GM12865 (cell line): ENCODE data around the gene ZNF169.
"Not testable (repeated sequence)": the region's sequence is repeated elsewhere in the genome, so short reads cannot be mapped to it uniquely, and the experiment has no call there.

Experiments
- DNase-seq: peaks from one replicate; pipeline ENCODE4 v3.0.0; 2010; ENCODE audit warnings: low read depth
- H3K4me3 ChIP-seq: 2 replicates; pipeline ENCODE4 v1.5.1; 2011; ENCODE audit warnings: mild to moderate bottlenecking, low read depth, low read length, control low read depth
- TF ChIP-seq, protein P1 (sequence below): IDR thresholded peaks from 2 replicates; pipeline ENCODE4 v1.5.1; 2011; ENCODE audit warnings: low read length, control low read depth, low read depth, inconsistent platforms; ENCODE audit not compliant: insufficient read depth; ENCODE audit errors: missing control alignments

The ZNF169 gene

DNA sequence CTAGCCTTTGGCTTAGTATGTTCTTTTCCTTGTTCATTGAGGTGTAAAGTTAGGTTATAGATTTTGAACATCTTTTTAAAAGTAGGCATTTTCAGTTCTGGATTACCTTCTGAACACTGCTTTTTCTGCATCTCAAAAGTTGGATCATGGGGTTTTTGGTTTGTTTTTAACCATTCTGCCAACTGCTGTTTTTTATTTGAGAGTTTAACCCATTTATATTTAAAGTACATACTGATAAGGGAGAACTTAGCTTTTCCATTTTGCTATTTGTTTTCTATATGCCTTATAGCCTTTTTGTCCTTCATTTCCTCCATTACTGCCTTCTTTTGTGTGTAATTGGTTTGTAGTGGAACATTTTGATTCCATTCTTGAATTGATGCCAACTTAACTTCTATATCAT, 30.5 kb upstream of the ZNF169 start:
- H3K4me3 ChIP-seq: no peak overlapping the region
- DNase-seq: no peak
- TF ChIP-seq, protein P1, sequence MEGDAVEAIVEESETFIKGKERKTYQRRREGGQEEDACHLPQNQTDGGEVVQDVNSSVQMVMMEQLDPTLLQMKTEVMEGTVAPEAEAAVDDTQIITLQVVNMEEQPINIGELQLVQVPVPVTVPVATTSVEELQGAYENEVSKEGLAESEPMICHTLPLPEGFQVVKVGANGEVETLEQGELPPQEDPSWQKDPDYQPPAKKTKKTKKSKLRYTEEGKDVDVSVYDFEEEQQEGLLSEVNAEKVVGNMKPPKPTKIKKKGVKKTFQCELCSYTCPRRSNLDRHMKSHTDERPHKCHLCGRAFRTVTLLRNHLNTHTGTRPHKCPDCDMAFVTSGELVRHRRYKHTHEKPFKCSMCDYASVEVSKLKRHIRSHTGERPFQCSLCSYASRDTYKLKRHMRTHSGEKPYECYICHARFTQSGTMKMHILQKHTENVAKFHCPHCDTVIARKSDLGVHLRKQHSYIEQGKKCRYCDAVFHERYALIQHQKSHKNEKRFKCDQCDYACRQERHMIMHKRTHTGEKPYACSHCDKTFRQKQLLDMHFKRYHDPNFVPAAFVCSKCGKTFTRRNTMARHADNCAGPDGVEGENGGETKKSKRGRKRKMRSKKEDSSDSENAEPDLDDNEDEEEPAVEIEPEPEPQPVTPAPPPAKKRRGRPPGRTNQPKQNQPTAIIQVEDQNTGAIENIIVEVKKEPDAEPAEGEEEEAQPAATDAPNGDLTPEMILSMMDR: no peak

DNA sequence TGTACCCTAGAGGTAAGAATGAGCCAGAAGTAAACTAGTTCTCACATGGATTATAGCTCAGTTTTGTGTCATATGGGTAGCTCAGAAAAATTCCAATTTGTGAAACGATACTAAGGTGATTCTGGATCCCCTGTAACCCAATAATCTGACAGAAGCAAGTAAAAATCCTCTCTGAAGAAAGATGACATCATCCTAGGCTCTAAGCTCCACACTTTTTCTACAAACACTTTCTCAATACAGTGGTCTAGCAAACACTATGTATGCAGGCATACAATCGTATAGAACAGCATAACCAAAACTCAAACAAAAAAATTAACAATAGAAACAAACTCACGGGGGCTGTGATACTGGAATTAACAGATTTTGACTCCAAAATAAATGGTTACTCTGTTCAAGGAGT, 26.7 kb upstream of the ZNF169 start:
- TF ChIP-seq, protein P1: no peak
- DNase-seq: no peak
- H3K4me3 ChIP-seq: no peak overlapping the region

DNA sequence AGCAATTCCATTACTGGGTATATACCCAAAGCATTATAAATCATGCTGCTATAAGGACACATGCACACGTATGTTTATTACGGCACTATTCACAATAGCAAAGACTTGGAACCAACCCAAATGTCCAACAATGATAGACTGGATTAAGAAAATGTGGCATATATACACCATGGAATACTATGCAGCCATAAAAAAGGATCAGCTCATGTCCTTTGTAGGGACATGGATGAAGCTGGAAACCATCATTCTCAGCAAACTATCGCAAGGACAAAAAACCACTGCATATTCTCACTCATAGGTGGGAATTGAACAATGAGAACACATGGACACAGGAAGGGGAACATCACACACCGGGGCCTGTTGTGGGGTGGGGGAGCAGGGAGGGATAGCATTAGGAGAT, 18.0 kb upstream of the ZNF169 start:
- H3K4me3 ChIP-seq, DNase-seq: not testable (repeated sequence)

DNA sequence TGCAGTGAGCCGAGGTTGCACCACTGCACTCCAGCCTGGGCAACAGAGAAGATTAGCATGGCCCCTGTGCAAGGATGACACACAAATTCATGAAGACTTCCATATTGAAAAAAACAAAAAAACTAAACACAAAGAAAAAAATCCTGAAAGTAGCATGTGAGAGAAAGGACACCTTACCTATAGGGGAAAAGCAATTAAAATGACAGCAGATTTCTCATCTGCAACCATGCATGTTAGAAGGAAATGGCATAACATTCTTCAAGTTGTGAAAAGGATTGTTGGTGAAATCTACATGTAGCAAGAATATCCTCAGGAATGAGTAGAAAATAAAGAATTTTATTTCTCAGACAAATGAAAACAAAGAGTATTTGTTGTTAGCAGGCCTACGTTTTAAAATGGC, 13.4 kb upstream of the ZNF169 start:
- DNase-seq: no peak
- H3K4me3 ChIP-seq: no peak overlapping the region
- TF ChIP-seq, protein P1: no peak

DNA sequence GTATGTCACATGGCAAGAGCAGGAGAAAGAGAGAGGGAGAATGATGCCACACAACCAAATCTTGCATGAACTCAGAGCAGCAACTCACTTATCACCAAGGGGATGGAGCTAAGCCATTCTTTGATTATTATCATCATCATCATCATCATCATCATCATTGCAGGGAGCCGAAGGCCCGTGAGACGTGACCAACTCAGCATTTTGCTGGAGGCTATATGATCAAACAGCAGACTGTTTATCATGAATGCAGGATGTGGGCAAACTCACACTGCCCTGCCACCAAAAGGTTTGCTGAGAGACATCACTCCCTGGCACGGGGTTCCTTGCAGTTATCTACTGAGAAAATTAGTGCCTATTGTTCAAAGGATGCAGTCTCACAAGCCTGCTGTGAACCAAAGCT, 8.6 kb upstream of the ZNF169 start:
- DNase-seq: no peak
- H3K4me3 ChIP-seq: no peak overlapping the region
- TF ChIP-seq, protein P1: no peak

DNA sequence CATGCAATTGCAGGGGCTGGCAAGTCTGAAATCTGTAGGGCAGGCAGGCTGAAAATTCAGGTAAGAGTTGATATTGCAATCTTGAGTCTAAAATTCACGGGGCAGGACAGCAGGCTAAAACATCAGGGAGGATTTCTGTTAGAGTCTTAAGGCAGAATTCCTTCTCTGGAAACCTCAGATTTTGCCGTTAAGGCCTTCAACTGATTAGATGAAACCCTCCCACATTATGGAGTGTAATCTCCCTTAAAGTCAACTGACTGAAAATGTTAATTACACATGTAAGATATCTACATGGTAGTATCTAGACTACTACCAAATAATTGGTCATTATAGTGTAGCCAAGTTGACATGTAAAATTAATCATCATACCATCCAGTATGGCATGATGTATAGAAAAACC, 3.1 kb upstream of the ZNF169 start:
- TF ChIP-seq, protein P1: no peak
- no peak overlapping the region for H3K4me3 ChIP-seq
- DNase-seq: no peak

DNA sequence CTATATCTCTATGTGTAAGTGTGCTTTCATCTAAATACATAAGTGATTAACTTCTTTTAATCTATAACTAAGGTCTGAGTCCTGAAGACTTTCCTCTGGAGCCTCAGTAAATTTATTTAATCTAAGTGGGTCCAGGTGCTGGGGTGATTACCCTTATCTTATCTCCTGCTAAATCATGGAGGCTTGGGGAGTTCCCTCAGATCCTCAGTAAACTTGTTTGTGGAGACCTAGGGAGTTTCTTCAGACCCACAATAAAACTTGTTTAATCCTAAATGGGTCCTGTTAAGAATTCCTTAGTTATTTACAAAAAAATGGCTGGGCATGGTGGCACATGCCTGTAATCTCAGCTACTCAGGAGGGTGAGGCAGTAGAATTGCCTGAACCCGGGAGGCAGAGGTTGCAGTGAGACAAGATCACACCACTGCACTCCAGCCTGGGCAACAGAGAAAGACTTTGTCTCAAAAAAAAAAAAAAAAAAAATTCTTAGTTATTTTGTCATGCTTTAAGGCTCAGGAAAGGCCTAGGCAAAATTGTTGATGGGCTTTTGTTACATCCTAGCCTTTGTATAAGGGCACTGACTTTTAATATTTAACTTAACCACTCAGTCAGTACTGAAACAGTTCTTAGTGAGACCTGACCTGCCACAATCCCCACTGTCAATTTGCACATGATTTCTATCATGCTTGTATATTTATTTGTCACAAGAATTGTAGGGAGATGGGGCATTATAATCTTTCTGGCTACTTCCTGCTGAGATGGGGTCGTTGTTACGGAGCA, 6.7 kb downstream of the ZNF169 start:
- DNase-seq, H3K4me3 ChIP-seq: not testable (repeated sequence)

DNA sequence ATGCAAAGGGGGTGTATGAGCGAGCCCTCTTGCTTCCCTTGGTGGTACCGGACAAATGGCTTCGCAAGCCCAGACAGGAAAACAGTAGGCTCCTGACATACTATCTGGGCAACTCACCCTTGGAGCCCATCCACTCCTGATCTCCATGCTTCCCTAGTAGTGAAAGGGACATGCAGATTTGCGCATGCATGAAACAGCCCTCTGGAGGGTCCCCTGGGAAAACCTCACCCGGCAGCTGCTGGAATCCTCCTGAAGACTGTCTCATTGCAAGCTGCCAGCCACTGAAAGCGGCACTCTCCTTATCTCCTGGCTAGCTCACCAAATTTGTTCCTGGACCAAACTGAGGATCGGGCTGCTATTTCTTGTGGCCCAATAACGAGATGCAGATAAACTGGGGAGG, 10.2 kb downstream of the ZNF169 start:
- no peak overlapping the region for H3K4me3 ChIP-seq
- no peak for DNase-seq
- TF ChIP-seq, protein P1: no peak
